Stimulated activated CD4-positive, alpha-beta T cell treated with anti-CD3 and anti-CD28 coated beads, Interleukin-15, amount 100 ng/mL, for 1 hour (primary cell): ENCODE measurements around the gene PRKAR1B.

Experiments
- DNase-seq, 2 donors: peaks; one replicate each; pipeline ENCODE4 v3.0.0-alpha.2; 2020; ENCODE audit warnings: low read depth in 1 of 2, low spot score in 1 of 2

Gene PRKAR1B

GRCh38 chr7:698515-699475 is 28.3 kb downstream of the PRKAR1B start:
- DNase-seq = no peak

GRCh38 chr7:696812-697551 is 30.1 kb downstream of the PRKAR1B start:
- DNase-seq = no peak

- DNase-seq = no peak
Measured at GRCh38 chr7:696426-696811, 30.7 kb downstream of the PRKAR1B start.

GRCh38 chr7:693280-693679 is 33.8 kb downstream of the PRKAR1B start:
- no peak for DNase-seq

- DNase-seq = no peak
Measured at GRCh38 chr7:691361-692045, 35.6 kb downstream of the PRKAR1B start.

GRCh38 chr7:690478-691360 is 36.4 kb downstream of the PRKAR1B start:
- no peak for DNase-seq

- DNase-seq = no peak
Measured at GRCh38 chr7:685540-685939, 41.5 kb downstream of the PRKAR1B start.

- no peak for DNase-seq
Measured at GRCh38 chr7:684416-684815, 42.7 kb downstream of the PRKAR1B start.

GRCh38 chr7:683526-684205 is 43.4 kb downstream of the PRKAR1B start:
- DNase-seq = no peak

GRCh38 chr7:682810-683209 is 44.3 kb downstream of the PRKAR1B start:
- no peak for DNase-seq

GRCh38 chr7:681551-682307 is 45.4 kb downstream of the PRKAR1B start:
- no peak for DNase-seq

- DNase-seq = no peak
Measured at GRCh38 chr7:680411-681127, 46.5 kb downstream of the PRKAR1B start.

GRCh38 chr7:676972-677385 is 50.1 kb downstream of the PRKAR1B start:
- DNase-seq = no peak

GRCh38 chr7:676246-676971 is 50.7 kb downstream of the PRKAR1B start:
- no peak for DNase-seq

GRCh38 chr7:674454-675410 is 52.3 kb downstream of the PRKAR1B start:
- no peak for DNase-seq

GRCh38 chr7:673681-674453 is 53.2 kb downstream of the PRKAR1B start:
- no peak for DNase-seq
